Measurements from ENCODE around the gene PPP5C.
"Not testable (repeated sequence)": the region's sequence is repeated elsewhere in the genome, so short reads cannot be mapped to it uniquely, and the experiment has no call there.

GRCh38 chr19:46414899-46415298 is 68.0 kb downstream of the PPP5C start:
- not testable (repeated sequence) for TF ChIP-seq CTCF (conservative IDR thresholded peaks at IDR 0.05; ENCODE audit: low read depth, low read length); EZH2 (IDR thresholded peaks at IDR 0.05; ENCODE audit: low read length, unreplicated experiment)

Measured in PC-3 (cell line).